ENCODE data around the gene CCDC50.

- TF ChIP-seq EZH2phosphoT487 (IDR thresholded peaks at IDR 0.05; ENCODE audit: low read depth, severe bottlenecking, unreplicated experiment) (no peak), CTCF (IDR thresholded peaks at IDR 0.05; ENCODE audit: poor library complexity) (no peak)
Observed at GRCh38 chr3:191382661-191383060, 53.5 kb downstream of the CCDC50 start.

Data from hepatocyte (in vitro differentiated cells).